Mesenchymal stem cell (in vitro differentiated cells and primary cell): ENCODE results near the gene KIAA1671.

Source experiments
- DNase-seq: peaks from one replicate; pipeline ENCODE4 v3.0.0-alpha.2; 2013
- H2AFZ ChIP-seq: one replicate; pipeline ENCODE4 v1.6.1; 2013; ENCODE audit warnings: low read depth, mild to moderate bottlenecking, control low read depth, inconsistent platforms, low read length, moderate library complexity
- H2AK5ac ChIP-seq: 2 replicates; pipeline ENCODE4 v1.6.1; 2013; ENCODE audit warnings: low read length, moderate library complexity, mild to moderate bottlenecking, inconsistent platforms; ENCODE audit not compliant: severe bottlenecking
- H2BK120ac ChIP-seq: one replicate; pipeline ENCODE4 v1.6.1; 2013; ENCODE audit warnings: low read depth, mild to moderate bottlenecking, inconsistent platforms, low read length, moderate library complexity
- H2BK12ac ChIP-seq, 2 experiments: one replicate each; pipeline ENCODE4 v1.6.1; 2013; ENCODE audit warnings: inconsistent platforms in 2 of 2, low read length in 2 of 2, mild to moderate bottlenecking in 2 of 2, moderate library complexity in 2 of 2, control low read depth in 1 of 2
- H2BK15ac ChIP-seq: one replicate; pipeline ENCODE4 v1.6.1; 2013; ENCODE audit warnings: mild to moderate bottlenecking, low read depth, inconsistent platforms; ENCODE audit not compliant: poor library complexity, severe bottlenecking
- H2BK5ac ChIP-seq: 2 replicates; pipeline ENCODE4 v1.6.1; 2013; ENCODE audit warnings: low read depth, mild to moderate bottlenecking, low read length, control low read depth, inconsistent platforms; ENCODE audit not compliant: poor library complexity, severe bottlenecking
- H3K14ac ChIP-seq, 2 experiments: one replicate each; pipeline ENCODE4 v1.6.1; 2013; ENCODE audit warnings: inconsistent platforms in 2 of 2, low read length in 2 of 2, control low read depth in 1 of 2, mild to moderate bottlenecking in 1 of 2, moderate library complexity in 1 of 2
- H3K18ac ChIP-seq, 2 experiments: one replicate each; pipeline ENCODE4 v1.6.1; 2013; ENCODE audit warnings: inconsistent platforms in 2 of 2, low read length in 2 of 2, control low read depth in 1 of 2, low read depth in 1 of 2, mild to moderate bottlenecking in 1 of 2
- H3K23ac ChIP-seq, 2 experiments: one replicate each; pipeline ENCODE4 v1.6.1; 2013; ENCODE audit warnings: inconsistent platforms in 2 of 2, low read length in 2 of 2, mild to moderate bottlenecking in 2 of 2, moderate library complexity in 2 of 2, control low read depth in 1 of 2
- H3K27ac ChIP-seq: 2 replicates; pipeline ENCODE4 v1.5.1; 2013; ENCODE audit warnings: mild to moderate bottlenecking, moderate library complexity, low read length, control low read depth, inconsistent platforms; ENCODE audit not compliant: poor library complexity, severe bottlenecking
- H3K27me3 ChIP-seq, 2 experiments: 2 replicates each; pipeline versions ENCODE4 v1.6.1 to v1.7.0; 2013; ENCODE audit warnings: low read length in 2 of 2, mild to moderate bottlenecking in 2 of 2, moderate library complexity in 2 of 2, control low read depth in 1 of 2, inconsistent platforms in 1 of 2; ENCODE audit not compliant: control insufficient read depth in 1 of 2, insufficient read depth in 1 of 2
- H3K36me3 ChIP-seq, 2 experiments: 2 replicates each; pipeline versions ENCODE4 v1.6.1 to v1.7.0; 2013; ENCODE audit warnings: low read length in 2 of 2, control low read depth in 1 of 2, inconsistent platforms in 1 of 2, low read depth in 1 of 2, mild to moderate bottlenecking in 1 of 2; ENCODE audit not compliant: insufficient read depth in 2 of 2, control insufficient read depth in 1 of 2
- H3K4ac ChIP-seq, 2 experiments: one replicate each; pipeline ENCODE4 v1.6.1; 2013; ENCODE audit warnings: inconsistent platforms in 2 of 2, low read length in 2 of 2, mild to moderate bottlenecking in 2 of 2, moderate library complexity in 2 of 2, control low read depth in 1 of 2, low read depth in 1 of 2
- H3K4me1 ChIP-seq: 2 replicates; pipeline ENCODE4 v1.6.1; 2013; ENCODE audit warnings: low read depth, low read length, control low read depth; ENCODE audit not compliant: control insufficient read depth, insufficient read depth
- H3K4me2 ChIP-seq: 2 replicates; pipeline ENCODE4 v1.6.1; 2013; ENCODE audit warnings: low read length, mild to moderate bottlenecking, inconsistent platforms; ENCODE audit not compliant: poor library complexity, severe bottlenecking
- H3K4me3 ChIP-seq, 2 experiments: 2 replicates each; pipeline versions ENCODE4 v1.5.1 to v1.7.0; 2013; ENCODE audit warnings: low read length in 2 of 2, mild to moderate bottlenecking in 2 of 2, control low read depth in 1 of 2, low read depth in 1 of 2; ENCODE audit not compliant: insufficient read depth in 1 of 2
- H3K79me1 ChIP-seq: replicated peaks from 2 replicates; pipeline ENCODE4 v1.6.1; 2013; ENCODE audit warnings: mild to moderate bottlenecking, control low read depth, low read length, inconsistent platforms; ENCODE audit not compliant: poor library complexity, severe bottlenecking
- H3K9ac ChIP-seq: 2 replicates; pipeline ENCODE4 v1.7.0; 2013; ENCODE audit warnings: mild to moderate bottlenecking, low read length, moderate library complexity
- H3K9me3 ChIP-seq: 2 replicates; pipeline ENCODE4 v1.7.0; 2013; ENCODE audit warnings: mild to moderate bottlenecking, low read length; ENCODE audit not compliant: control insufficient read depth
- H4K8ac ChIP-seq: one replicate; pipeline ENCODE4 v1.6.1; 2013; ENCODE audit warnings: inconsistent platforms, mild to moderate bottlenecking, low read length, moderate library complexity
- H4K91ac ChIP-seq: one replicate; pipeline ENCODE4 v1.6.1; 2013; ENCODE audit warnings: mild to moderate bottlenecking, low read length, inconsistent platforms
- WGBS: methylation state at CpG from one replicate; pipeline ENCODE4 v1.1.7; 2013; ENCODE audit warnings: mixed read lengths; 5-methylcytosine and 5-hydroxymethylcytosine counted together

The KIAA1671 gene

DNA sequence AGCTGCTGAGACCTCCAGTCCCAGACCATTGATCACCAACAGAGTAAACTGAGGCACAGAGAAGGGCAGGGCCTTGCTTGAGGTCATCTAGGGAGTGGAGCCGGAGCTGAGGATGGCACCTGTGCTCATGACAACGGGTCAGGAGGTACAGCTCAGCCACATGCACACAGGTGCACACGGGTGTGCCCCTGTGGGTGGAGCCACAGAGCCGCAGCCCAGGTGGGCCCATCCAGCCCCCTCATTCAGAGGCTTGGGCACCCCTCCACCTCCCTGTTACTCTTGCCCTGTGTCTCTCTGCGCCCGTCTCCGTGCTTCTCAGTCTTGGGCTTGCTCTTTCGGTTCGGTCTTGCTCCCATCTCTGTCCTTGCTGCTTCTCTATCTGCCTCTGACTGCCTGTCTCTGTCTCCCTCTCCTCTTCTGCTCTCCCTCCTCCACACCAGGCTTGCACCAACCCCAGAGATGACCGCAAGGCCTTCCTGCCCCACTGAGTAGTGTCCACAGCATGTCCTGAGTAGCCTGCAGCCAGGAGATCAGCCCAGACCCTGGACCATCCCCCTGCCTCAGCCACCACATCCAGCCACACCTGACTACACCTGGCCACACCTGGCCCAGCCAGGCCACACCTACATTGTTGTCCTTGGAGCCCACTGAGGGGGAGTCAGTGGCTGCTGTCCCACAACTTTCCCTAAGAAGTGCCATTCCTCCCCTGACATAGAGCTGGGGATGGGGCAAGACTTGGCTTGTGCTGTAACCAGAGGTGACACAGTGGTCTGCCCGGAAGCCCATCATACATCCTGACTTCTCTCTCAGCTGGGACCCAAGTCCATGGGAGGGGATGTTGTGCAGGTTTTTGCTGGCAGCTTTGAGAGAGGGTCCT is 207.8 kb downstream of the KIAA1671 start:
- Histone ChIP-seq H3K18ac (no peak overlapping the region), H4K91ac (no peak overlapping the region), H2AK5ac (no peak overlapping the region), H2BK12ac (no peak overlapping the region), H3K4ac (no peak overlapping the region), H2BK5ac (no peak overlapping the region), H3K4me3 (no peak overlapping the region), H3K4me1 (peaks cover 5% of the 10 kb centered on the region), H2BK15ac (no peak overlapping the region), H3K27ac (no peak overlapping the region), H2BK120ac (no peak overlapping the region), H2AFZ (no peak overlapping the region), H3K36me3 (no peaks in the 10 kb centered on the region), H3K79me1 (no peaks in the 10 kb centered on the region), H3K4me2 (no peak overlapping the region), H3K27me3 (no peaks in the 10 kb centered on the region), H3K9ac (no peak overlapping the region), H3K23ac (no peak overlapping the region), H4K8ac (no peak overlapping the region), H3K14ac (peak overlapping the region in 1 of 2 experiments; percentile 1), H3K9me3 (no peaks in the 10 kb centered on the region)
- no peak for DNase-seq
- WGBS, result 86% methylated on average over 10 of the region's 11 CpGs

DNA sequence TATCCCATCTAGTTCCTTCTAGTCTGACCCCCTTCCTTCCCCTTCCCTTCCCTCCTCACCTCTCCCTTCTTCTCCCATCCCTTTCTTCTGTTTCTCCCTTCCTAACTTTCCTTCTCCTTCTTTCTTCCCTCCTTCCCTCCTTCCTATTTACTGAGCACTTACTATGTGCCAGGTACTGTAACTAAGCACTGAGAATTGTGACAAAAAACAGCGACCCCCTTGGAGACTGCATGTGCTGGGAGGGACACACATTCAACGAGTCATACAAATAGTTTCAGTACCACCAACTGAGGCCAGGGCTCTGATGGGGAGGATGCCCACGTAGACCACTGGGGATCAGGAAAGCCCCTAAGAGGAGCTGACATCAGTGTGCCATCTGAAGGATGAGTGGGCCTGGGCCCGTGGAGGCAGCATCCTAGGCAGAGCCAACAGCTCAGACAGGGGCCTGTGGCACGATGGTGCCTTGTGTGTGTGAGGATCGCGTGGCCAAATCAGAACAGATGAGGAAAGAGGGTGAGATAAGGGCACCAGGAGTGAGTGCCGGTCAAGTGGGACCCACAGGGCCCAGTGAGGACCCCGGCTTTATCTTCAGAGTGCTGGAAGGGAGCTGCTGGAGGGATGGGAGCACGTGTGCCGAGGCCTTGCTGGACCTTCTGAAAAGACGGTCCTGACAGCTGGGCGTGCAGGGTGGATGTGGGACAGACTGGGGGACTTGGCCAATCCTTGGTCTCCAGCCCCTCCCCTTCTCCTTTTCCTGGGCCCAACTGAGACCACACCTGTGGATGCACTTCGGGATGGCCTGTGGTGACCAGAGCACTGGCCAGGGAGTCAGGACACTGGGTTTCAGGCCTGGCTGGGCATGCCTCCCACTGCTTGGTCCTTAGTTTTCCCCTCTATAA is 208.8 kb downstream of the KIAA1671 start:
- Histone ChIP-seq H3K4me2 (no peak overlapping the region), H3K79me1 (peaks cover 2% of the 10 kb centered on the region), H2AFZ (no peak overlapping the region), H3K23ac (no peak overlapping the region), H4K8ac (no peak overlapping the region), H3K27ac (no peak overlapping the region), H2BK120ac (no peak overlapping the region), H3K4me3 (no peak overlapping the region), H4K91ac (no peak overlapping the region), H3K14ac (no peak overlapping the region), H3K4ac (no peak overlapping the region), H2BK15ac (no peak overlapping the region), H3K9ac (no peak overlapping the region), H2AK5ac (no peak overlapping the region), H2BK5ac (no peak overlapping the region), H3K18ac (no peak overlapping the region), H2BK12ac (no peak overlapping the region), H3K4me1 (peaks cover 5% of the 10 kb centered on the region), H3K9me3 (no peaks in the 10 kb centered on the region), H3K27me3 (no peaks in the 10 kb centered on the region), H3K36me3 (no peaks in the 10 kb centered on the region)
- 93% methylated on average over 14 of the region's 14 CpGs for WGBS
- DNase-seq, result no peak

DNA sequence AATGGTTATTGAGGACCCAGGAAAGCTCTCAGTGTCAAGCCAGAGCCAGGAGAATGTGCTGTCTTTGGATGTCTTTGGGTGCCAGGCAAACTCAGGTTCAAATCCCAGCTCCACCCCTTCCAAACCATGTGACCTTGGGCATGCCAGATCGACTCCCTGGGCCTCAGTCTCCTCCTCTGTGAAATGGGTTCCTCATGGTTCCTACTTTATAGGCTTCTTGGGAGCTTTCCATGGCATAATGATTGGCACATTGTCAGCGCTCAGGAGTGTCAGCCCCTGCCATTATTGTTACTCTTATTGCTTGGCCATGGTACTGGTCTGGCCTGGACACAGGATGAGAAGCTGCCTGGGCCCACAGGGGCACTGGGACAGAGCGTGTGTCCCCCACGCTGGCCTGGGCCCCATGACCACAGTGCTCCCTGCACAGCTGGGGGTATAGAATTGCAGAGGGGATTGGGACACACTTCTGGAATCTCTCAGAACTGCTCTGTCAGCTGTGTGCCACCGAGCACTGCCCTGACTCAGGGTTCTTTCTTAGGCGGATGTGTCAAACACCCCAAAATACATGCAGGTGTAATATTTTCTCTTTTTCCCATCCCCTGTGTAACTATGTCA is 209.5 kb downstream of the KIAA1671 start:
- Histone ChIP-seq H3K18ac (no peak overlapping the region), H2BK5ac (no peak overlapping the region), H2BK15ac (no peak overlapping the region), H4K8ac (no peak overlapping the region), H3K36me3 (no peaks in the 10 kb centered on the region), H3K4me2 (no peak overlapping the region), H3K23ac (no peak overlapping the region), H3K4ac (no peak overlapping the region), H2AFZ (no peak overlapping the region), H2BK12ac (no peak overlapping the region), H3K27ac (no peak overlapping the region), H4K91ac (no peak overlapping the region), H2AK5ac (no peak overlapping the region), H3K9me3 (no peaks in the 10 kb centered on the region), H3K9ac (no peak overlapping the region), H3K4me1 (peaks cover 6% of the 10 kb centered on the region), H2BK120ac (no peak overlapping the region), H3K79me1 (peaks cover 2% of the 10 kb centered on the region), H3K4me3 (no peak overlapping the region), H3K27me3 (no peaks in the 10 kb centered on the region), H3K14ac (no peak overlapping the region)
- DNase-seq, result no peak
- WGBS, result 87% methylated on average over 6 of the region's 6 CpGs

DNA sequence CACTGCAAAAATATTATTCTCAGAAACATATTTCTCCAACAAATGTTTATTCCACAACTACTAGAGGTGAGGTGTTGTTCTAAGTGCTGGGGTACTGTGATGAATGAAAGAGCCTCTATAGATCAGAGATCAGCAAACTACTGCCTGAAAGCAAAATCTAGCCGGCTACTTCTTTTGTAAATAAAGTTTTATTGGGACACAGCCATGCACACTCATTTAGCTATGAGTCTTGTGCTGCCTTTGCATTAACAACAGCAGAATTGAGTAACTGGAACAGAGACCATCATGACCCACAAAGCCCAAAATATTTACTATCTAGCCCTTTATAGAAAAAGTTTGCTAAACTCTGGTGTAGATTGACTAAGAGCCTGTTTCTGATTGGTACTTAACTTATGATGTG is 210.0 kb downstream of the KIAA1671 start:
- Histone ChIP-seq H3K4me2 (no peak overlapping the region), H3K23ac (no peak overlapping the region), H4K8ac (no peak overlapping the region), H4K91ac (no peak overlapping the region), H3K4me3 (no peak overlapping the region), H3K4me1 (peaks cover 6% of the 10 kb centered on the region), H3K14ac (no peak overlapping the region), H2AFZ (no peak overlapping the region), H3K79me1 (peaks cover 2% of the 10 kb centered on the region), H2BK12ac (no peak overlapping the region), H2BK5ac (no peak overlapping the region), H2BK120ac (no peak overlapping the region), H3K27me3 (no peaks in the 10 kb centered on the region), H3K4ac (no peak overlapping the region), H3K27ac (no peak overlapping the region), H2AK5ac (no peak overlapping the region), H2BK15ac (no peak overlapping the region), H3K9me3 (no peaks in the 10 kb centered on the region), H3K36me3 (no peaks in the 10 kb centered on the region), H3K9ac (no peak overlapping the region), H3K18ac (no peak overlapping the region)
- WGBS, result 100% methylated on average over 1 of the region's 1 CpG
- no peak for DNase-seq
